ENCODE results near the gene G3BP1. TPM values are rescaled to one million over a fixed set of nuclear protein-coding genes. Genes with fewer than 3 reads are reported as not detected.

G3BP1 gene
- total and polyA plus RNA-seq, 2 of the 13 experiments (the other 11 are each of a cell fraction or from before 2014, with no cell fraction given): 36.7 to 320 TPM

DNA sequence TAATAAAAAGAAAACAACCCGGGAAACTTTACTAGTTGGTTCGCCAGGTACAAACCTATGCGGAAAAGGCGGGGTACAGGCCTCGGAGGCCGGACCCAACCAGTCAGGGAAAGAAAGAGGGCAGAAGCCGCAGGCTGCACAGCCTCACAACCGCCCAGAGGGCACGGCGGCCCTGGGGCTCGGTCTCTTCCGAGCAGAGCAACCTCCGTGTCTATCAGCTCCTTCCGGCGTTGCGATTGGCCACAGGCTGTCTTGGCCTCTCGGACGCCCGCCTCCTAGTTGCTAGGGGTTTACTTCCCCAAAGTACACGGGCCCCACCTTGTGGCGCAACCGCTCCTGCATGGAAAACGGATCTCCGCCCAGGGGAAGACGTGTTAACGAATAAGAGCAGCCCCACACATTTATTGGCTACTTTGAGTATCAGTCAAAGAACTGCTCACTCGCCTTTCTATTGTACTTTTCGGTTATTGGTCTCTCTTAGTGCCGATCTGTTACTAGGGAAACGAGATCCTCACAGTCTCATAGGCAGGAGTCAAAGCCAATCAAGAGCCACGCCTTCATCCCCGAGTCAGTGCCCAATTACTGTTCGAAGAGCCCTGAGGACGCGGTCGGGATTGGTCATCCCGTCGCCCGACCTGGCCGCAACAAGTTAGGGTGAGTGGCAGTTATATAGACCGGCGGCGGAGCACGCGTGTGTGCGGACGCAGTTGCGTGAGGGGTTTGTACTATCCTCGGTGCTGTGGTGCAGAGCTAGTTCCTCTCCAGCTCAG is at the start of gene G3BP1 (continued):
- TF ChIP-seq, protein P1, sequence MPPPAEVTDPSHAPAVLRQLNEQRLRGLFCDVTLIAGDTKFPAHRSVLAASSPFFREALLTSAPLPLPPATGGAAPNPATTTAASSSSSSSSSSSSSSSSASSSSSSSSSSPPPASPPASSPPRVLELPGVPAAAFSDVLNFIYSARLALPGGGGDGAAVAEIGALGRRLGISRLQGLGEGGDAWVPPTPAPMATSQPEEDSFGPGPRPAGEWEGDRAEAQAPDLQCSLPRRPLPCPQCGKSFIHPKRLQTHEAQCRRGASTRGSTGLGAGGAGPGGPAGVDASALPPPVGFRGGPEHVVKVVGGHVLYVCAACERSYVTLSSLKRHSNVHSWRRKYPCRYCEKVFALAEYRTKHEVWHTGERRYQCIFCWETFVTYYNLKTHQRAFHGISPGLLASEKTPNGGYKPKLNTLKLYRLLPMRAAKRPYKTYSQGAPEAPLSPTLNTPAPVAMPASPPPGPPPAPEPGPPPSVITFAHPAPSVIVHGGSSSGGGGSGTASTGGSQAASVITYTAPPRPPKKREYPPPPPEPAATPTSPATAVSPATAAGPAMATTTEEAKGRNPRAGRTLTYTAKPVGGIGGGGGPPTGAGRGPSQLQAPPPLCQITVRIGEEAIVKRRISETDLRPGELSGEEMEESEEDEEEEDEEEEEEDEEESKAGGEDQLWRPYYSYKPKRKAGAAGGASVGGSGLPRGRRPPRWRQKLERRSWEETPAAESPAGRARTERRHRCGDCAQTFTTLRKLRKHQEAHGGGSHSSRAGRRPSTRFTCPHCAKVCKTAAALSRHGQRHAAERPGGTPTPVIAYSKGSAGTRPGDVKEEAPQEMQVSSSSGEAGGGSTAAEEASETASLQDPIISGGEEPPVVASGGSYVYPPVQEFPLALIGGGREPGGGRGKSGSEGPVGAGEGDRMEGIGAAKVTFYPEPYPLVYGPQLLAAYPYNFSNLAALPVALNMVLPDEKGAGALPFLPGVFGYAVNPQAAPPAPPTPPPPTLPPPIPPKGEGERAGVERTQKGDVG (CRISPR knock-in tag; IDR thresholded peaks at IDR 0.05; ENCODE audit: borderline replicate concordance): no peak; the same call in 1 of the 2 replicates
- TF ChIP-seq ZNF274 (CRISPR knock-in tag; IDR thresholded peaks at IDR 0.05) (no peak), ZNF12 (CRISPR knock-in tag; IDR thresholded peaks at IDR 0.05) (no peak), HDAC1 (CRISPR knock-in tag; IDR thresholded peaks at IDR 0.05) (peak; percentile 63), ZSCAN9 (CRISPR knock-in tag; IDR thresholded peaks at IDR 0.05; ENCODE audit: borderline replicate concordance) (peak; percentile 71; the same call in 1 of the 2 replicates), ZNF362 (CRISPR knock-in tag; IDR thresholded peaks at IDR 0.05; ENCODE audit: borderline replicate concordance) (no peak), ETV5 (CRISPR knock-in tag; IDR thresholded peaks at IDR 0.05; ENCODE audit: borderline replicate concordance) (peak; percentile 31; the same call in 1 of the 2 replicates), CBX2 (IDR thresholded peaks at IDR 0.05; ENCODE audit: low read depth, low read length) (no peak), CBX2 (CRISPR knock-in tag; IDR thresholded peaks at IDR 0.05; ENCODE audit: low read depth) (no peak), NBN (conservative IDR thresholded peaks at IDR 0.05) (no peak), ZMAT5 (CRISPR knock-in tag; IDR thresholded peaks at IDR 0.05; ENCODE audit: borderline replicate concordance, low read depth) (no peak), ZNF792 (CRISPR knock-in tag; IDR thresholded peaks at IDR 0.05) (0 out of 2 replicates have a peak, but pooled peaks have one; percentile 79), EZH2 (conservative IDR thresholded peaks at IDR 0.05; ENCODE audit: low read depth, low read length) (no peak), ZNF746 (CRISPR knock-in tag; IDR thresholded peaks at IDR 0.05) (no peak), CHD2 (IDR thresholded peaks at IDR 0.05; ENCODE audit: low read depth, low read length) (peak; percentile 75; the same call in 1 of the 2 replicates), ZNF589 (CRISPR knock-in tag; conservative IDR thresholded peaks at IDR 0.05) (no peak), ZNF20 (CRISPR knock-in tag; IDR thresholded peaks at IDR 0.05) (no peak), ZNF780A (CRISPR knock-in tag; IDR thresholded peaks at IDR 0.05) (no peak), ZFX (CRISPR knock-in tag; IDR thresholded peaks at IDR 0.05; ENCODE audit: low read depth) (peak; percentile 90; the same call in 1 of the 2 replicates), POLR2AphosphoS5 (IDR thresholded peaks at IDR 0.05; ENCODE audit: low read depth, low read length) (peak; percentile 99), ZNF772 (CRISPR knock-in tag; IDR thresholded peaks at IDR 0.05) (no peak), HMG20A (CRISPR knock-in tag; IDR thresholded peaks at IDR 0.05; ENCODE audit: borderline replicate concordance) (no peak)
- TF ChIP-seq, protein P2, sequence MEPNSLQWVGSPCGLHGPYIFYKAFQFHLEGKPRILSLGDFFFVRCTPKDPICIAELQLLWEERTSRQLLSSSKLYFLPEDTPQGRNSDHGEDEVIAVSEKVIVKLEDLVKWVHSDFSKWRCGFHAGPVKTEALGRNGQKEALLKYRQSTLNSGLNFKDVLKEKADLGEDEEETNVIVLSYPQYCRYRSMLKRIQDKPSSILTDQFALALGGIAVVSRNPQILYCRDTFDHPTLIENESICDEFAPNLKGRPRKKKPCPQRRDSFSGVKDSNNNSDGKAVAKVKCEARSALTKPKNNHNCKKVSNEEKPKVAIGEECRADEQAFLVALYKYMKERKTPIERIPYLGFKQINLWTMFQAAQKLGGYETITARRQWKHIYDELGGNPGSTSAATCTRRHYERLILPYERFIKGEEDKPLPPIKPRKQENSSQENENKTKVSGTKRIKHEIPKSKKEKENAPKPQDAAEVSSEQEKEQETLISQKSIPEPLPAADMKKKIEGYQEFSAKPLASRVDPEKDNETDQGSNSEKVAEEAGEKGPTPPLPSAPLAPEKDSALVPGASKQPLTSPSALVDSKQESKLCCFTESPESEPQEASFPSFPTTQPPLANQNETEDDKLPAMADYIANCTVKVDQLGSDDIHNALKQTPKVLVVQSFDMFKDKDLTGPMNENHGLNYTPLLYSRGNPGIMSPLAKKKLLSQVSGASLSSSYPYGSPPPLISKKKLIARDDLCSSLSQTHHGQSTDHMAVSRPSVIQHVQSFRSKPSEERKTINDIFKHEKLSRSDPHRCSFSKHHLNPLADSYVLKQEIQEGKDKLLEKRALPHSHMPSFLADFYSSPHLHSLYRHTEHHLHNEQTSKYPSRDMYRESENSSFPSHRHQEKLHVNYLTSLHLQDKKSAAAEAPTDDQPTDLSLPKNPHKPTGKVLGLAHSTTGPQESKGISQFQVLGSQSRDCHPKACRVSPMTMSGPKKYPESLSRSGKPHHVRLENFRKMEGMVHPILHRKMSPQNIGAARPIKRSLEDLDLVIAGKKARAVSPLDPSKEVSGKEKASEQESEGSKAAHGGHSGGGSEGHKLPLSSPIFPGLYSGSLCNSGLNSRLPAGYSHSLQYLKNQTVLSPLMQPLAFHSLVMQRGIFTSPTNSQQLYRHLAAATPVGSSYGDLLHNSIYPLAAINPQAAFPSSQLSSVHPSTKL (CRISPR knock-in tag; IDR thresholded peaks at IDR 0.05): no peak; the same call in 1 of the 2 replicates

Data from HepG2 (cell line).